GM21390 (cell line): Measurements from ENCODE around the gene ZNF135.
A peak's percentile ranks its signal among the peaks of the same experiment; 100 is the strongest.

ENCODE experiments used
- ATAC-seq: cut with Tn5 transposase; IDR thresholded peaks from one replicate; pipeline ENCODE4 v1.9.1; 2021; ENCODE audit not compliant: unreplicated experiment

The ZNF135 gene

DNA sequence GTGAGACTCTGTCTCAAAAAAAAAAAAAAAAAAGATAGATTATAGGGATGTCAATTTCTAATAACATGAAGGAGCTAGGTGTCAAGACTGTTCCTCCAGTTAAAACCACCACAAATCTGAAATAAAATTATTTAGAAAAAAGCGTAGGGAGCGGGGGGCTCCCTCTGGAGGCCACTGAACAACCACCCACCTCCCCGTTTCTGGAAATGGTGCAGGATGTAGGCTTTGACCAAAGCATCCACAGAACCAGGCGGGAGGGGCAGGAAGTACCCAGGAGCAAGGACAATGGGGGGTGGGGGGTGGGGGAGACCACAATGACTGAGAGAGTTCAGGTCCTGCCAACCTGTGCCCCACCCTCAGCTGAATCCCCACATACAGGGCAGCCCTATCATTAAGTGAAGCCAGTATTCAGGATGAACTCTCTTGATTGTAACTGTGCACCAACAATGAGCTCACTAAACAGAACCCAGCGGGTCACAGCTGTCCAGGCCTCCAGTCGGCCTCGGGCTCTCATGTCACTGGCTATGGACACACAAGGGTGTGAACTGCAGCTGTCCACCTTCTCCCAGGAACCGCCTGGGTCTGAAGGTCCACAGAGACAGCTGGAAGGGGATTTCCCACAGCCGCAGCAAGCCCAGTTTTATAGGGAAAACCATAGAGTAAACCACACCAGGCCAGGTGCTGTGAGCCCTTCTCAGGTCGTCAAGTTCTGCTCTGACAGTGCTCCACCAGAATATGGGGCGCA lies 32.3 kb downstream of the ZNF135 start:
- no peak for ATAC-seq

DNA sequence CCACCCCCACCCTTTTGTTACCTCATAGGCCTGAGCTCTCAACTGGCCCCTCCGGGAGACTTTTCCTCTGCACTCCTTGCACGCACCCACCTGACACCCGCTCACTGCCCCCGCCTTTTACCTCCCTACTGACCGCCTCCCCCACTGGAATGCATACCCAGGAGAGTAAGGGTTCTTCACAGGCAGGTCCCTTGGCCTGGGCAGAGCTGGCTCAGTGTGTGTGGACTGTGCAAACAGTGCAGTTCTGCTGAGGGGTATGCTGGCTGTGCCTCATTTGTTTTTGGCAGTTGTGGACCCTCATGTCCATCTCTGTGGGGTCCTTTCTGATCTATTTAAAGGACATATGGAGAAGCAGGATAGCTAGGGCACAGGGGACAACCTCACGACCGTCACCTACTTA lies 34.0 kb downstream of the ZNF135 start:
- no peak for ATAC-seq

DNA sequence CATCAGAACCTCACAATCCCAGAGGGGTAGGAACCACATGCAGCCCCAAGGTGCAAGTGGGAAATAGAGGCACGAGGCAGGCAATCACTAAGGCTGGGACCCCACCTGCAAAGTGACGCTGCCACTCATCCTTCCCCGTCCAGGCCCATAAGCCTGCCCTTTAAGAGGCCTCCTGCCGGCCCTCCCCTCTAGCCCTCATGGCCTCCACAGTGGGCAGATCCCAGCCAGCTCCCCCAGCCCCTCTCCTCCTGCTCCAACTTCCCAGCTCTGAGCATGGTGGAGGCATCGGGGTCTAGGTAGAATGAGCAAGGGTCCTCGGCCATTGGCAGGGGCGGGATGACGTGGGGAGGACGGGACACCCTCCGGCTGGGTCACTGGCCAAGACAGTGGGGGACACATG lies 36.2 kb downstream of the ZNF135 start:
- no peak for ATAC-seq

- no peak for ATAC-seq
Measured at GRCh38 chr19:58096884-58097283, 37.8 kb downstream of the ZNF135 start.

DNA sequence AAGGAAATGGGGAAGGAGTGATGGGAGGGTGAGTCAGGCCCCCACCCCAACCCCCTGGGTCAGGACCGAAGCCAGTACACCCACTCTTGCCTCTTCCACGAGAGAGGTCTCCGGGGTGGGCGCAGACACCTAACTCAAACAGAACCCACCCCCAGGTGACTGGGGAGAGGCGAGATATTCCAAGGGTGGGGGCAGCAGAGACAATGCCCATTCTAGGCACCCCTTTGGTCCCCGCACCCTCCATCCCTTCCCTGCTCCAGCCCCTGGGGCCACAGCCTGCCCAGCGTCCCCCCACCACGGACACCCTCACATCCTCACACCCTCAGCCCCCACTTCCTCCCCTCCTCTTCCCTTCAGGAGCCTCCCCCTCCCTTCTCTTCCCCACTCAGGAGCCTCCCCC lies 38.3 kb downstream of the ZNF135 start:
- ATAC-seq: no peak

DNA sequence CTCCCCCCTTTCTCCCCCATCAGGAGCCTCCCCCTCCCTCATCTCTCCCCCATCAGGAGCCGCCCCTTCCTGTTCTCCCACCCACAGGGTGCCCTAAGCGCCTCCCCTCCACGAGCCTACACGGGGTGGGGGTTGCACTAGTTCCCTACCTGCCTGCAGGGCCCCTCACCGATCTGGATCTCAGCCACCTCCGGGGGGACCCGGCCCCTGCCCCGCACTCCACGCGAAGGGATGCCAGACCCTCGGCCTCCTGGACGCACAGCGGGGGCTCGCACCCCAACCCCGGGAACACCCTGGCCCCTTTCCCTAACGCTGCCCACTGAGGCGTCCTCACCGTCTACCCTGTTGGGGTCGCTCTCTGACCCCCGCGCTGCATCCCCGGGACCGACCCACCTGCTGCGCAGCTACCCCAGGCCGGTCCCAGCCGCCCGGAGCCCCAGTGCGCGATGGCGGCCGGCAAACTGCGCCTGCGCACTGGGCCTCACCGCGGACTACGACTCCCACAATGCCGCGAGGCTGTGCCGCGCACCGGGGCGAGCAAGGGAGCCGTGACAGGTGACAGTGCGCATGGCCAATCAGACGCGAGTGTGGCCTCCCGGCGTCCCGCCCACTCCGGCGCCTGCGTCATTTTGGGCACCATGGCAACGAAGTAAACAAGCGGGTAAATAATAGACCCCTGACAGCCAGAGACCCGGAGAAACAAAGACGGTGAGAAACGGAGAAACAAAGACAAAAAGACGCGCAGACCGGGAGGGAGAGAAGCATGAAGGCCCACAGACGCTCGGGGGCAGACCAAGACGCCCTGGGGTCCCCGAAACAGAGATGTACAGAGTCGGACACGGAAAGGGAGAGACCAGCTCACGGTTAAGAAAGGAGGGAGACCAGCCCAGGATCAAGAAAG lies 38.9 kb downstream of the ZNF135 start, which contains the start of gene ZSCAN18:
ZSCAN18 (minus strand) TSS at position 451 of the 901 bp plus-strand sequence. CDS start 7,964 bp downstream, outside the sequence.
- ATAC-seq: peak; percentile 54

DNA sequence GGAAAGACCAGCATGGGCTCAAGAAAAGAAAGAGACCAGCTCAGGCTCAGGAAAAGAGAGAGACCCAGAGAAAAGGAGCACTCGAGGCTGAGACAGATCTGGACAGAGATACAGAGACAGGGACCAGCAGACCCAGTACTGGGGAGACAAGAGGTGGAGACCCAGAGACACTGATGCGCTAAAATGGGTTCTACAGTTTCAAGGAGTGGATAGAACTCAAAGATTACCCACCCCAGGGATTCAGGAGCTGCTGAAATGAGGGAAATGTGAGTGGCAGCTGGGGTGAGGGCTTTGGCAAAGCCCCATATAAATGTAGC lies 39.6 kb downstream of the ZNF135 start:
- no peak for ATAC-seq

GRCh38 chr19:58107778-58108545 lies 48.9 kb downstream of the ZNF135 start:
- ATAC-seq: no peak

- no peak for ATAC-seq
Measured at GRCh38 chr19:58108546-58108817, 49.4 kb downstream of the ZNF135 start.

DNA sequence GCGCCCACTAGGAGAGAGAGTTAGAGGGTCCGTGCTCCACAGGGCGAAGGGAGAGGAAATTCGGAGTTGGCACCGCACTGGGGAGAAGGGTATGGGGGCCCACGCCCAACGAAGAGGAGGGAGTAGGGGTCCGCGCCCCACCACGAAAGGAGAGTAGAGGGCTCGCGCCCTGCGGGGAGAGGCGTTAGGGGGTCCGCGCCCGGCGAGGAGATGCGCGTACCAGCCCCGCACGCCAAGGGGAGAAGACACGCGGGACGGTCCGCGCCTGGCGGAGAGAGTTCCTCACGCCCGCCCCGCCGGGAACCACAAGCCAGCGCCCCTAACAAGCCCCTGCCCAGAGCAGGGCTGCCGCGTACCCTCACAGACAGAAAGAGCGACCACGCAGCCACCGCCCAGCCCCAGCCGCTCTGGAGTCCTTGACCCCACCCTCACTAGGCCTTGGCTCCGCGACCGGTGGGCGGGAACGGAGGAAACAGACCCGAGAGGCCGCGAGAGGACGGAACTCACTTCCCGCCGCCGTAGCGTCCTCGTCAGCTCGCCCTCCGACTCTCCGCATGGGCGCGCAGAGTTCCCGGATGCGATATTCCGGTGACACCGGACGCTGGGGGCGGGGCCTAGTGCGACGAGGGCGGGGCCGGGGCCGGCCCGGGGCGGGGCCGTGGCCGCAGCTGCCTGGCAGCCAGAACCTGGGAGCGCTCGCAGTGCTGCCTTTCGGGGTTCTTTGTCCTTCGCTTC lies 58.9 kb downstream of the ZNF135 start:
- no peak for ATAC-seq

GRCh38 chr19:58118979-58119733 lies 60.1 kb downstream of the ZNF135 start:
- ATAC-seq: no peak
